ENCODE results near the gene PRKCA. TPM values are rescaled to one million over a fixed set of nuclear protein-coding genes. Genes with fewer than 3 reads are reported as not detected.

PRKCA gene
- total and polyA plus RNA-seq, 2 experiments from 2014 or later: 6.4 to 35.4 TPM

GRCh38 chr17:66306446-66306845 lies 4.0 kb downstream of the PRKCA start:
- Mint-ChIP-seq H3K27me3 (ENCODE audit: insufficient read depth, low read depth, poor library complexity) (peaks cover 7% of the 10 kb centered on the region), H3K4me3 (no peak overlapping the region; the same call in 2 of the 3 replicates), H3K36me3 (ENCODE audit: low read depth) (peaks cover 8% of the 10 kb centered on the region; the same call in 2 of the 3 replicates), H3K4me1 (peaks cover 52% of the 10 kb centered on the region), H3K9me3 (peaks cover 2% of the 10 kb centered on the region; the same call in 1 of the 3 replicates), H3K27ac (no peak overlapping the region; the same call in 1 of the 2 replicates)
- Histone ChIP-seq H3F3A (replicated peaks; ENCODE audit: low read depth) (peaks cover 6% of the 10 kb centered on the region; the same call in 1 of the 2 replicates), H3K79me2 (replicated peaks; ENCODE audit: insufficient read depth) (no peaks in the 10 kb centered on the region), H3K36me3 (ENCODE audit: insufficient read depth) (no peaks in the 10 kb centered on the region), H3K27me3 (ENCODE audit: insufficient read depth) (peaks cover 17% of the 10 kb centered on the region), H3K27ac (ENCODE audit: low read depth) (no peak overlapping the region), H3K4me2 (no peak overlapping the region), H4K20me1 (replicated peaks; ENCODE audit: insufficient read depth) (no peaks in the 10 kb centered on the region), H3K4me3 (no peak overlapping the region), H3K9me2 (ENCODE audit: insufficient read depth) (no peaks in the 10 kb centered on the region), H3K4me1 (ENCODE audit: insufficient read depth) (peaks cover 19% of the 10 kb centered on the region), H2AFZ (no peak overlapping the region)
- no peak for DNase-seq (ENCODE audit: low spot score)
- no peak for ATAC-seq
- TF ChIP-seq EZH2phosphoT487 (IDR thresholded peaks at IDR 0.05; ENCODE audit: unreplicated experiment) (no peak), CTCF (conservative IDR thresholded peaks at IDR 0.05; ENCODE audit: low read depth in 2 of 2) (no peak)

GRCh38 chr17:66307257-66307656 lies 4.8 kb downstream of the PRKCA start:
- peaks cover 48% of the 10 kb centered on the region for H3K4me1 Mint-ChIP-seq

More at GRCh38 chr17:66307257-66307656, 4.8 kb downstream of the PRKCA start:
- Mint-ChIP-seq H3K9me3 (peaks cover 2% of the 10 kb centered on the region; the same call in 1 of the 3 replicates), H3K27ac (no peak overlapping the region), H3K27me3 (ENCODE audit: insufficient read depth, low read depth, poor library complexity) (peaks cover 7% of the 10 kb centered on the region), H3K36me3 (ENCODE audit: low read depth) (peaks cover 8% of the 10 kb centered on the region; the same call in 2 of the 3 replicates), H3K4me3 (no peak overlapping the region)
- H4K20me1 ChIP-seq (replicated peaks; ENCODE audit: insufficient read depth): no peaks in the 10 kb centered on the region
- DNase-seq (ENCODE audit: low spot score) (no peak), ATAC-seq (no peak)
- no peak overlapping the region for H2AFZ ChIP-seq
- no peak overlapping the region for H3K4me3 ChIP-seq
- H3F3A ChIP-seq (replicated peaks; ENCODE audit: low read depth): peaks cover 6% of the 10 kb centered on the region; the same call in 1 of the 2 replicates
- peaks cover 11% of the 10 kb centered on the region for H3K27me3 ChIP-seq (ENCODE audit: insufficient read depth)
- TF ChIP-seq CREB1 (CRISPR knock-in tag; IDR thresholded peaks at IDR 0.05; ENCODE audit: low read depth) (no peak), ZNF114 (CRISPR knock-in tag; IDR thresholded peaks at IDR 0.05) (no peak), REST (IDR thresholded peaks at IDR 0.05; ENCODE audit: unreplicated experiment) (no peak), JUNB (IDR thresholded peaks at IDR 0.05; ENCODE audit: unreplicated experiment) (no peak), NANOG (IDR thresholded peaks at IDR 0.05; ENCODE audit: borderline replicate concordance) (no peak), ZNF462 (CRISPR knock-in tag; IDR thresholded peaks at IDR 0.05) (no peak), STAT1 (IDR thresholded peaks at IDR 0.05; ENCODE audit: unreplicated experiment) (no peak), EZH2phosphoT487 (IDR thresholded peaks at IDR 0.05; ENCODE audit: unreplicated experiment) (no peak), EZH2 (IDR thresholded peaks at IDR 0.05; ENCODE audit: low read depth, unreplicated experiment) (no peak)
- H3K9me2 ChIP-seq (ENCODE audit: insufficient read depth): no peaks in the 10 kb centered on the region
- H3K79me2 ChIP-seq (replicated peaks; ENCODE audit: insufficient read depth): no peaks in the 10 kb centered on the region
- no peak overlapping the region for H3K27ac ChIP-seq (ENCODE audit: low read depth)
- H3K36me3 ChIP-seq (ENCODE audit: insufficient read depth): no peaks in the 10 kb centered on the region
- H3K4me1 ChIP-seq (ENCODE audit: insufficient read depth): peaks cover 17% of the 10 kb centered on the region
- H3K4me2 ChIP-seq: no peak overlapping the region
